ENCODE data around the gene FAM111A. TPM values are rescaled to one million over a fixed set of nuclear protein-coding genes. Genes with fewer than 3 reads are reported as not detected.

Gene FAM111A
- total RNA-seq, 1 donor: 60.0 TPM

GRCh38 chr11:59157433-59157832, 14.8 kb downstream of the FAM111A start:
- no peak for TF ChIP-seq CTCF (IDR thresholded peaks at IDR 0.05; ENCODE audit: insufficient read depth, low read depth, low read length)
- no peak overlapping the region for H3K4me3 ChIP-seq (ENCODE audit: low read depth, low read length)
- no peak for DNase-seq (ENCODE audit: low read depth)

- DNase-seq (ENCODE audit: low read depth): peak; percentile 79
- TF ChIP-seq CTCF (IDR thresholded peaks at IDR 0.05; ENCODE audit: insufficient read depth, low read depth, low read length): peak; percentile 84
- no peak overlapping the region for H3K4me3 ChIP-seq (ENCODE audit: low read depth, low read length)
These were observed 15.8 kb downstream of the FAM111A start for GRCh38 chr11:59158206-59159068.

GRCh38 chr11:59164028-59164427, 21.4 kb downstream of the FAM111A start:
- no peak for DNase-seq (ENCODE audit: low read depth)
- no peak overlapping the region for H3K4me3 ChIP-seq (ENCODE audit: low read depth, low read length)
- no peak for TF ChIP-seq CTCF (IDR thresholded peaks at IDR 0.05; ENCODE audit: insufficient read depth, low read depth, low read length)

GRCh38 chr11:59171508-59172322, 29.1 kb downstream of the FAM111A start, which contains the start of gene DTX4:
TSS of gene DTX4 (plus strand) at chr11:59172132. CDS start at chr11:59172596, 464 bp downstream.
- peak; percentile 89 for DNase-seq (ENCODE audit: low read depth)
- peak; percentile 75 for TF ChIP-seq CTCF (IDR thresholded peaks at IDR 0.05; ENCODE audit: insufficient read depth, low read depth, low read length)
- peak within 1 kb of the TSS; percentile 72 for H3K4me3 ChIP-seq (ENCODE audit: low read depth, low read length)

GRCh38 chr11:59172345-59173079, 29.9 kb downstream of the FAM111A start:
- H3K4me3 ChIP-seq (ENCODE audit: low read depth, low read length): peak overlapping the region; percentile 72
- DNase-seq (ENCODE audit: low read depth): no peak
- TF ChIP-seq CTCF (IDR thresholded peaks at IDR 0.05; ENCODE audit: insufficient read depth, low read depth, low read length): no peak

Measured in fibroblast of villous mesenchyme (primary cell).